Spinal cord (tissue), 10 donors: ENCODE results near the gene LILRB4. TPM values are rescaled to one million over a fixed set of nuclear protein-coding genes. Genes with fewer than 3 reads are reported as not detected.
A peak's percentile ranks its signal among the peaks of the same experiment; 100 is the strongest.

ENCODE experiments used
- DNase-seq, 6 donors: peaks; one replicate each; pipeline versions ENCODE4 v3.0.0 to v3.0.0-alpha.2; 2013 to 2015; ENCODE audit warnings: low spot score in 6 of 6, low read depth in 4 of 6
- H3K27ac ChIP-seq: one replicate; pipeline ENCODE4 v1.5.1; 2013; ENCODE audit warnings: low read depth, low read length, control low read depth
- H3K27me3 ChIP-seq: one replicate; pipeline ENCODE4 v1.6.1; 2013; ENCODE audit warnings: low read length; ENCODE audit not compliant: control insufficient read depth, insufficient read depth
- H3K36me3 ChIP-seq: one replicate; pipeline ENCODE4 v1.6.1; 2013; ENCODE audit warnings: low read length; ENCODE audit not compliant: control insufficient read depth, insufficient read depth
- H3K4me1 ChIP-seq: one replicate; pipeline ENCODE4 v1.6.1; 2013; ENCODE audit warnings: low read length; ENCODE audit not compliant: control insufficient read depth, insufficient read depth
- H3K4me3 ChIP-seq: one replicate; pipeline ENCODE4 v1.5.1; 2013; ENCODE audit warnings: low read depth, low read length, control low read depth
- H3K9me3 ChIP-seq: one replicate; pipeline ENCODE4 v1.6.1; 2013; ENCODE audit warnings: low read length; ENCODE audit not compliant: control insufficient read depth, insufficient read depth
- WGBS: methylation state at CpG from one replicate; pipeline ENCODE4 v1.1.5; 2013; ENCODE audit warnings: missing lambda C conversion rate; ENCODE audit not compliant: insufficient coverage; 5-methylcytosine and 5-hydroxymethylcytosine counted together
- polyA plus RNA-seq, 2 donors: library from polyadenylated mRNA; unstranded; fragments of 120-200 nt; gene quantifications; one replicate each; pipeline ENCODE4 v1.2.1, GENCODE V29; 2013; ENCODE audit not compliant: insufficient read length in 2 of 2
- total RNA-seq, 2 donors: library from RNA; depleted of rRNA in 1 of 2; stranded (reverse); fragments of 120-200 nt in 1 of 2; fragments of >200 nt in 1 of 2; gene quantifications; one replicate each; pipeline versions ENCODE4 v1.2.3 to v1.2.4, GENCODE V29; 2013 to 2014
- donor health status: healthy.

LILRB4 gene
- total and polyA plus RNA-seq, 4 donors: 3.5 to 15.5 (median 8.4) TPM

DNA sequence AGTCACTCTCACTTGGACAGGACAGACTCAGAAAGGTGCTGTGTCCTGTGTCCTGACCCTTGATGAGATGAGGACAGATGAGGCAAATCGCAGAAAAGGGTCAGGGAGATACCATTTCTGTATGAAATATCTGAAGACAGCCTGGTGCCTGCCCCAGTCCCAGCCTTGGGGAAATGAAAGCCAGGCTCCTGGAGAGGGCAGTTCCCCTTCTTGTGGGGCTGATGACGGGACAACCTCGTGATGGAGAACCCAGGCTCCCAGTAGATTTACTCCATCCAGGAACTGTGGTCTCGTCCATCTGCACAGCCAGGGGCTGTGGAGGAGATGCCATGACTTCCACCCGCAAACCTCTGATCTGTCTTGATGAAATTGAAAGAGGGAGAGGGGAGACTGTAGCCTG, 18.7 kb upstream of the LILRB4 start:
- DNase-seq: no peak
- H3K4me3 ChIP-seq: no peak overlapping the region
- WGBS: 80% methylated on average over 3 of the region's 5 CpGs
- H3K27me3 ChIP-seq: no peaks in the 10 kb centered on the region
- H3K9me3 ChIP-seq: no peaks in the 10 kb centered on the region
- H3K36me3 ChIP-seq: no peaks in the 10 kb centered on the region
- H3K4me1 ChIP-seq: no peaks in the 10 kb centered on the region
- no peak overlapping the region for H3K27ac ChIP-seq

DNA sequence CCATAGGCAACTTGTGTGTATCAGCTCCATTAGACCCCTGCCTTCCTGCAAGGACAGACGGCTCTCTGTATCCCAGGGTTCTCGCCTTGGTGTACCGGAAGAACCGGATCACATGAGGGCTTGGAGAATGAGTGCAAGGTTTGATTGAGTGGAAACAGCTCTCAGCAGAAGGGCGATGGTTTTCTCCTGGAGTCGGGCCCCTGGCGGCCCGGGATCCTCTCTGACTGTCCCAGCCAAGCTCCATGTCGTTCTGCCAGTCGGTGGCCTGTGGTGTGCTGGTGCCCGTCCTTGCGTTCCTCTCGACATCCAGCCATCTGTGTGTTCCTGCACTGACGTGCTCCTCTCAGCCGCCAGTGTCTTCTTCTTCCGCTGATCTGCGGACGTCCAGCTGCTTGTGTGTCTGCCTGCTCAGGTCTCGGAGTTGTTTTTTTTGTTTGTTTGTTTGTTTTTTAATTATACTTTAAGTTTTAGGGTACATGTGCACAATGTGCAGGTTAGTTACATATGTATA, 16.4 kb upstream of the LILRB4 start:
- no peaks in the 10 kb centered on the region for H3K9me3 ChIP-seq
- H3K36me3 ChIP-seq: no peaks in the 10 kb centered on the region
- 92% methylated on average over 13 of the region's 19 CpGs for WGBS
- no peak for DNase-seq
- no peaks in the 10 kb centered on the region for H3K27me3 ChIP-seq
- no peaks in the 10 kb centered on the region for H3K4me1 ChIP-seq
- H3K4me3 ChIP-seq: no peak overlapping the region
- H3K27ac ChIP-seq: no peak overlapping the region

DNA sequence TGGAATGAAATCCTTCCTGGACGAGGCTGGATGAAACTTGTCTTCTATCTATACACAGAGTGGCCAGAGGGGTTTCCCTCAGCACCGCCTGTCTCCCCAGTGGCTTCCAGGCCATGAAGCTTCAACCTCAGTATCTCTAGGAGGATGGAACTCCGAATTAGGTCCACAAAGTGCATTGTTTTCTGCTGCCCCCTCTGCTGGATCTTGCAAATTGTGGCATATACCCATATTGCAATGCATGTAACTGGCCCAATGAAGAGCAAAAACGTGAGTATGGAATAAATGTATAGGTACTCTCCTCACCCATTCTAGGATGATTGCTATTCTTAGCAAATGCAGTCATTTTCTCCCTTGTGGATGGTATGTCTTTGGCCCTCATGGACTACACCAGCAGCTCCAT, 14.7 kb upstream of the LILRB4 start:
- DNase-seq: no peak
- no peak overlapping the region for H3K27ac ChIP-seq
- H3K4me3 ChIP-seq: no peak overlapping the region
- H3K9me3 ChIP-seq: no peaks in the 10 kb centered on the region
- 60% methylated on average over 2 of the region's 4 CpGs for WGBS
- no peaks in the 10 kb centered on the region for H3K4me1 ChIP-seq
- no peaks in the 10 kb centered on the region for H3K27me3 ChIP-seq
- H3K36me3 ChIP-seq: no peaks in the 10 kb centered on the region

DNA sequence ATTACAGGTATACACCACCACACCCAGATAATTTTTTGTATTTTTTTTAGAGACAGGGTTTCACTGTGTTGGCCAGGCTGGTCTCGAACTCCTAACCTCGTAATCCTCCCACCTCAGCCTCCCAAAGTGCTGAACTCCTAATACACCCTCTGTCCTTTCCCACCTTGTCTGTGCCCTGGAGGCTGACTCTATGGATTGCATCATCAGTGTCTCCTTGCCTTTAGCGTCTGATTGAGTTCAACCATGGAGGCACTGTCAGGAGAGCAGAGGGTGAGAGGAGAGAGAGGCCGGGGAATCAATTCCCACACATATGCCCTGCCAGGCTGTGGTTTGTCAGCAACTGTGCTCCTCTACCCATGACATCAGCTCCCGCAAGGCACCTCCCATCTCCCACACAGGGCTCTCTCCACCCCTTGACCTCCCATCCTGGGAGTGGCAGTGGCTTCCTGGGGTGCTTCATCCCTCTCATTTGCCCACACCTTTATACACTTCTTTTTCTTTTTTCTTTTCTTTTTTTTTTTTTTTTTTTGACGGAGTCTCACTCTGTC, 12.6 kb upstream of the LILRB4 start:
- H3K27ac ChIP-seq: no peak overlapping the region
- WGBS: 94% methylated on average over 4 of the region's 6 CpGs
- no peaks in the 10 kb centered on the region for H3K27me3 ChIP-seq
- no peaks in the 10 kb centered on the region for H3K9me3 ChIP-seq
- no peaks in the 10 kb centered on the region for H3K36me3 ChIP-seq
- H3K4me1 ChIP-seq: no peaks in the 10 kb centered on the region
- no peak for DNase-seq
- H3K4me3 ChIP-seq: no peak overlapping the region

DNA sequence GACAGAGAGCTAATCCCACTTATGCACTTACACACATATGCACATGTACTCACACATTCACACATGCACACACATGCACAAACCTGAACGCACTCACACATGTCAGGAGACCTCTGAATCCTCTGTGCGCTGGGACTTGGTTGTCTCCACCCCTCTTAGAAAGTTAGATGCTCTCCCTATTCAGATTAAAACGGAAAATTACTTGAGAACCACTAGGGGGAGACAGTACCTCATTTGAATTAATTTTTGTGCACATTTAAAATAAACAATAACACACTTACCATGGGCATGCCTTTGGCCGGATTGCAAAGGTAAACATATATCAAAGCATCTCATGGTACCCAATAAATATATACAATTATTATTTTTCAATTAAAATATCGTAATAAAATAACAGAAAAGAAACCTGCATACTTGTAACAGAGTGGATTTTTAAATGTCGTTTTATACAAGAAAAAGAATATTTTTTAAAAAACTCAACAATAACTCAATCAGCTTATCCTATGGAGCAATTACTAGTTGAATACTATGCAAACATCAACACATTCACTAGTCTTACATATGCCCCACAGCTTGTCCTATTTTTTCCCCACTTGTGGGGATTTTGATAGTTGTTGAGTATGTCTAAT, 9.5 kb upstream of the LILRB4 start:
- Histone ChIP-seq H3K4me3 (no peak overlapping the region), H3K4me1 (no peaks in the 10 kb centered on the region), H3K9me3 (no peaks in the 10 kb centered on the region), H3K27ac (no peak overlapping the region), H3K36me3 (no peaks in the 10 kb centered on the region), H3K27me3 (no peaks in the 10 kb centered on the region)
- 44% methylated on average over 2 of the region's 6 CpGs for WGBS
- peak in 2 of 6 donors; percentile 2 to 64 for DNase-seq

DNA sequence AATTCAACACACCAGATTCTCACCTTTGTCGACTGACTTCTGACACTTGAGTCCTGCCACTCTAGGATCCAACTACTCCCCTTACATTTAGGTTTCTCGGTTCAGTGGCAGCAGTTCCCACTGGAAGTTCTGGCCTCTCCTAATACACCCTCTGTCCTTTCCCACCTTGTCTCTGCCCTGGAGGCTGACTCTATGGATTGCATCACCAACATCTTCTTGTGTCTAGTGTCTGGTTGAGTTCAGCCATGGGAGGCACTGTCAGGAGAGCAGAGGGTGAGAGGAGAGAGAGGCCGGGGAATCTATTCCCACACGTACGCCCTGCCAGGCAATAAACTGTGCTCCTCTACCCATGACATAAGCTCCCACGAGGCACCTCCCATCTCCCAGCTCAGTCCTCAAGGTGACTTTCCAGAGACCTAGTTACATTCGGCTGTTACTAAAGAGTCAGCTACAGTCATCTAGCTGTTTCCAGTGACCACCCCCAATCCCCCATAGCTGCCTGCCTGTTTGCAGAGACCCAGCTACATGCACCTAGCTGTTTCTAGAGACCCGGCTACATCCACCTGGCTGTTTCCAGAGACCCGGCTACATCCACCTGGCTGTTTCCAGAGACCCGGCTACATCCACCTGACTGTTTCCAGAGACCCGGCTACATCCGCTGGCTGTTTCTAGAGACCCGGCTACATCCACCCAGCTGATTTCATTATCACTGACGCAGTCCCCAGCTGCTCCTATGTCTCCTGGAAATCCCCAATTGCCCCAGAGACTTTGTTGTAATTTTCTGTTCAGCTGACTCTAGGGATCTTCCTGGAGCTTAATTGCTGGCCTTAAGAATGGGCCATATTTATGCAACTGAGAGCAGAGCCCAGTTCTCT, 8.1 kb upstream of the LILRB4 start:
- no peaks in the 10 kb centered on the region for H3K4me1 ChIP-seq
- no peak for DNase-seq
- WGBS: 69% methylated on average over 12 of the region's 14 CpGs
- no peak overlapping the region for H3K4me3 ChIP-seq
- no peaks in the 10 kb centered on the region for H3K36me3 ChIP-seq
- H3K9me3 ChIP-seq: no peaks in the 10 kb centered on the region
- H3K27ac ChIP-seq: no peak overlapping the region
- H3K27me3 ChIP-seq: no peaks in the 10 kb centered on the region

DNA sequence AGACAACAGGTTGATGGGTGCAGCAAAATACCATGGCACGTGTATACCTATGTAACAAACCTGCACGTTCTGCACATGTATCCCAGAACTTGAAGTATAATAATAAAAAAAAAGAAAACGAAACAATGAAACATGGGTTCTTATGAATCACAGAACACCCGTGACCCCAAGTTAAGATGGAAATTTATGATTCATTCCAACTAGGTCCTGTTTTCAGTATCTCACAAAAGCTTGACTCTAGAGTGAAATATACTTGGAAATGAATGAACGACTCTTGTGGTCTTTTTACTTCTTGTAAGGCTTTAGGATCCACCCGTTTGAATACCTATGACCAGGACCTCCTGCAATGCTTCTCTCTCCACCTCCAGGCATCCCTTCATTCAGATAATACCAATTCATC, 3.5 kb upstream of the LILRB4 start:
- no peaks in the 10 kb centered on the region for H3K36me3 ChIP-seq
- no peak for DNase-seq
- WGBS: 100% methylated on average over 1 of the region's 6 CpGs
- H3K9me3 ChIP-seq: no peaks in the 10 kb centered on the region
- no peak overlapping the region for H3K27ac ChIP-seq
- no peaks in the 10 kb centered on the region for H3K4me1 ChIP-seq
- no peaks in the 10 kb centered on the region for H3K27me3 ChIP-seq
- no peak overlapping the region for H3K4me3 ChIP-seq

DNA sequence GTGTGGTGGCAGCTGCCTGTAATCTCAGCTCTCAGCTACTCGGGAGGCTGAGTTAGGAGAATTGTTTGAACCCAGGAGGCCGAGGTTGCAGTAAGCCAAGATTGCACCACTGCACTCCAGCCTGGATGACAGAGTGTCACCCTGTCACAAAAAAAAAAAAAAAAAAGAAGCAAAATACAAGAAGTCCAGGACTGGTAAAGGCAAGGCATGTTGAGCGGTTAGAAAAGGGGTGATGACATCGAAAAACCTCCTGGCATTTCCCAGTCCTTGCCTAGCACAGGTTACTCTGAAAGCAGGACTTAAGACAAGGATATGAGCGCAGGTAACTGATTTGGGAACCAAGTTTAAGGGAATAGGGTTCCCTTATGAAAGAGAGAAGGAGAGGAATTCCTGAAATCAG, 2.5 kb upstream of the LILRB4 start:
- no peak overlapping the region for H3K4me3 ChIP-seq
- no peak for DNase-seq
- no peaks in the 10 kb centered on the region for H3K36me3 ChIP-seq
- H3K4me1 ChIP-seq: no peaks in the 10 kb centered on the region
- no peaks in the 10 kb centered on the region for H3K9me3 ChIP-seq
- H3K27me3 ChIP-seq: no peaks in the 10 kb centered on the region
- WGBS: 88% methylated on average over 3 of the region's 5 CpGs
- no peak overlapping the region for H3K27ac ChIP-seq

DNA sequence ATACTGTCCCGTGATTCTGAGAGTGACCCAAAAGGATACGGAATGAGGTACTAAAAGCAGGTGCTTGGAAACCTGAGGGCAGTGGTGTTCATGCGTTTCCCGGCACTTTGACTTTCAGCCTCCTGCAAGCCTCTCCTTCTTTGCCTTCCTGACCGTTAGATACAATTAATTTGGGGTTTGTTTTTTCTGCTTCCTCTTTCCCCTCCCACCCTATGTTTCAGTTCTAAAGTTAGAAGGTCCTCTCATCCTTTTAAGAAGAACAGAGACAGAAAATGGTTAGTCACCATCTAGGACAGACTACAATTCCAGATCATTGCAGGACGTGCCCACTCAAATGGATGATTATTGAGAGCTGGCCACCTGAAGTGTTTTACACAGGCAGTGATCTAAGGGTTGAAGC, 1.8 kb upstream of the LILRB4 start:
- no peak for DNase-seq
- H3K36me3 ChIP-seq: no peaks in the 10 kb centered on the region
- no peaks in the 10 kb centered on the region for H3K4me1 ChIP-seq
- H3K4me3 ChIP-seq: no peak overlapping the region
- H3K9me3 ChIP-seq: no peaks in the 10 kb centered on the region
- H3K27me3 ChIP-seq: no peaks in the 10 kb centered on the region
- 89% methylated on average over 3 of the region's 6 CpGs for WGBS
- no peak overlapping the region for H3K27ac ChIP-seq
